H9 (cell line): ENCODE data around the gene HTT-AS. TPM values are rescaled to one million over a fixed set of nuclear protein-coding genes. Genes with fewer than 3 reads are reported as not detected.

Experiments
- DNase-seq: peaks from one replicate; pipeline ENCODE4 v3.0.0-alpha.2; 2017
- H2AFZ ChIP-seq: one replicate; pipeline ENCODE4 v1.6.1; 2013; ENCODE audit warnings: mild to moderate bottlenecking, low read length, control low read depth, moderate library complexity
- H2AK5ac ChIP-seq: 2 replicates; pipeline ENCODE4 v1.6.1; 2013; ENCODE audit warnings: low read length, control low read depth, mixed read lengths; ENCODE audit not compliant: insufficient read length
- H2BK120ac ChIP-seq: one replicate; pipeline ENCODE4 v1.6.1; 2013; ENCODE audit warnings: low read depth, mild to moderate bottlenecking, low read length, control low read depth, inconsistent platforms; ENCODE audit not compliant: poor library complexity, severe bottlenecking
- H2BK12ac ChIP-seq: 2 replicates; pipeline ENCODE4 v1.6.1; 2013; ENCODE audit warnings: low read length, control low read depth, mixed read lengths, low read depth; ENCODE audit not compliant: insufficient read length
- H2BK15ac ChIP-seq: 2 replicates; pipeline ENCODE4 v1.6.1; 2013; ENCODE audit warnings: low read depth, low read length, control low read depth
- H2BK20ac ChIP-seq: one replicate; pipeline ENCODE4 v1.6.1; 2013; ENCODE audit warnings: low read depth, mild to moderate bottlenecking, low read length, control low read depth, inconsistent platforms; ENCODE audit not compliant: poor library complexity, severe bottlenecking
- H2BK5ac ChIP-seq: 2 replicates; pipeline ENCODE4 v1.6.1; 2013; ENCODE audit warnings: low read length, control low read depth, mixed read lengths; ENCODE audit not compliant: insufficient read length
- H3K14ac ChIP-seq: 2 replicates; pipeline ENCODE4 v1.6.1; 2013; ENCODE audit warnings: low read length, control low read depth; ENCODE audit not compliant: insufficient read depth
- H3K18ac ChIP-seq: 2 replicates; pipeline ENCODE4 v1.6.1; 2013; ENCODE audit warnings: low read depth, mild to moderate bottlenecking, mixed read lengths, low read length, control low read depth; ENCODE audit not compliant: insufficient read length
- H3K23ac ChIP-seq: 2 replicates; pipeline ENCODE4 v1.6.1; 2013; ENCODE audit warnings: low read length, control low read depth, mixed read lengths, low read depth; ENCODE audit not compliant: insufficient read length
- H3K23me2 ChIP-seq: 2 replicates; pipeline ENCODE4 v1.6.1; 2013; ENCODE audit warnings: low read depth, mild to moderate bottlenecking, mixed read lengths, low read length, control low read depth; ENCODE audit not compliant: insufficient read length, poor library complexity, severe bottlenecking
- H3K27ac ChIP-seq: 2 replicates; pipeline ENCODE4 v1.5.1; 2013; ENCODE audit warnings: low read length, control low read depth, mixed read lengths, low read depth; ENCODE audit not compliant: insufficient read length
- H3K27me3 ChIP-seq: 2 replicates; pipeline ENCODE4 v1.6.1; 2013; ENCODE audit warnings: low read length, control low read depth, inconsistent platforms; ENCODE audit not compliant: insufficient read depth
- H3K4ac ChIP-seq: 2 replicates; pipeline ENCODE4 v1.6.1; 2013; ENCODE audit warnings: low read depth, mild to moderate bottlenecking, control low read depth, inconsistent platforms, low read length, moderate library complexity
- H3K4me1 ChIP-seq: 2 replicates; pipeline ENCODE4 v1.6.1; 2013; ENCODE audit warnings: low read length, control low read depth, inconsistent platforms; ENCODE audit not compliant: insufficient read depth
- H3K4me2 ChIP-seq: 2 replicates; pipeline ENCODE4 v1.6.1; 2013; ENCODE audit warnings: low read length, control low read depth, mixed read lengths; ENCODE audit not compliant: insufficient read length, insufficient read depth
- H3K56ac ChIP-seq: 2 replicates; pipeline ENCODE4 v1.6.1; 2013; ENCODE audit warnings: low read depth, mild to moderate bottlenecking, mixed read lengths, low read length, control low read depth; ENCODE audit not compliant: insufficient read length
- H3K79me1 ChIP-seq: 2 replicates; pipeline ENCODE4 v1.6.1; 2013; ENCODE audit warnings: low read depth, mild to moderate bottlenecking, moderate library complexity, low read length, control low read depth, inconsistent platforms; ENCODE audit not compliant: insufficient read depth, poor library complexity, severe bottlenecking
- H3K79me2 ChIP-seq: 2 replicates; pipeline ENCODE4 v1.6.1; 2013; ENCODE audit warnings: low read length, control low read depth, inconsistent platforms; ENCODE audit not compliant: insufficient read depth
- H3K9ac ChIP-seq: 2 replicates; pipeline ENCODE4 v1.6.1; 2013; ENCODE audit warnings: low read length, control low read depth, mixed read lengths; ENCODE audit not compliant: insufficient read length; ENCODE audit errors: extremely low read depth
- H3K9me3 ChIP-seq: one replicate; pipeline ENCODE4 v1.6.1; 2013; ENCODE audit warnings: low read depth, low read length, inconsistent platforms; ENCODE audit not compliant: control insufficient read depth
- H3T11ph ChIP-seq: one replicate; pipeline ENCODE4 v1.6.1; 2013; ENCODE audit warnings: mild to moderate bottlenecking, low read length, control low read depth, inconsistent platforms
- H4K20me1 ChIP-seq: one replicate; pipeline ENCODE4 v1.6.1; 2013; ENCODE audit not compliant: control insufficient read depth, insufficient read length, insufficient read depth
- H4K5ac ChIP-seq: 2 replicates; pipeline ENCODE4 v1.6.1; 2013; ENCODE audit warnings: low read depth, mild to moderate bottlenecking, mixed read lengths, low read length, control low read depth; ENCODE audit not compliant: insufficient read length
- H4K8ac ChIP-seq: replicated peaks from 2 replicates; pipeline ENCODE4 v1.6.1; 2013; ENCODE audit warnings: low read length, control low read depth, mixed read lengths, low read depth; ENCODE audit not compliant: insufficient read length
- H4K91ac ChIP-seq: 2 replicates; pipeline ENCODE4 v1.6.1; 2013; ENCODE audit warnings: low read depth, mild to moderate bottlenecking, moderate library complexity, mixed read lengths, low read length, control low read depth; ENCODE audit not compliant: insufficient read length
- H3K27ac Mint-ChIP-seq, 3 experiments: 2 replicates in 2 of 3; 3 replicates in 1 of 3; pipeline ENCODE4 v1.8.0; 2020 to 2021; ENCODE audit warnings: mixed read lengths in 3 of 3, mild to moderate bottlenecking in 1 of 3, moderate library complexity in 1 of 3
- H3K27me3 Mint-ChIP-seq: 2 replicates; pipeline ENCODE4 v1.8.0; 2021; ENCODE audit warnings: low read depth, mild to moderate bottlenecking, moderate library complexity, mixed read lengths
- H3K36me3 Mint-ChIP-seq, 3 experiments: 2 replicates in 2 of 3; 3 replicates in 1 of 3; pipeline ENCODE4 v1.8.0; 2020 to 2021; ENCODE audit warnings: low read depth in 3 of 3, mixed read lengths in 3 of 3; ENCODE audit not compliant: insufficient read depth in 1 of 3
- H3K4me1 Mint-ChIP-seq, 2 experiments: 2 replicates each; pipeline ENCODE4 v1.8.0; 2020; ENCODE audit warnings: mixed read lengths in 2 of 2
- H3K4me3 Mint-ChIP-seq, 2 experiments: 2 replicates in 1 of 2; 3 replicates in 1 of 2; pipeline ENCODE4 v1.8.0; 2020 to 2021; ENCODE audit warnings: mild to moderate bottlenecking in 2 of 2, mixed read lengths in 2 of 2, moderate library complexity in 1 of 2
- H3K9me3 Mint-ChIP-seq, 2 experiments: 2 replicates in 1 of 2; 3 replicates in 1 of 2; pipeline ENCODE4 v1.8.0; 2020; ENCODE audit warnings: mild to moderate bottlenecking in 2 of 2, mixed read lengths in 2 of 2, moderate library complexity in 1 of 2
- CTCF ChIP-seq: fragments of 200-600 bp; sonication (generic); conservative IDR thresholded peaks from 3 replicates; pipeline ENCODE4 v1.8.0; 2021; ENCODE audit warnings: antibody characterized with exemption, mild to moderate bottlenecking
- WGBS: extraction: QIAGEN DNeasy Blood & Tissue Kit; methylation state at CpG from one replicate; pipeline ENCODE4 v1.1.7; 2013; ENCODE audit warnings: missing lambda C conversion rate, low lambda C conversion rate, mixed read lengths; ENCODE audit not compliant: insufficient read length; ENCODE audit errors: extremely low coverage; 5-methylcytosine and 5-hydroxymethylcytosine counted together
- total RNA-seq: library from RNA; stranded (reverse); gene quantifications from 2 replicates; pipeline ENCODE4 v1.2.1, GENCODE V29; 2021

Gene HTT-AS
- total RNA-seq, 1 experiment from 2014 or later = not detected

DNA sequence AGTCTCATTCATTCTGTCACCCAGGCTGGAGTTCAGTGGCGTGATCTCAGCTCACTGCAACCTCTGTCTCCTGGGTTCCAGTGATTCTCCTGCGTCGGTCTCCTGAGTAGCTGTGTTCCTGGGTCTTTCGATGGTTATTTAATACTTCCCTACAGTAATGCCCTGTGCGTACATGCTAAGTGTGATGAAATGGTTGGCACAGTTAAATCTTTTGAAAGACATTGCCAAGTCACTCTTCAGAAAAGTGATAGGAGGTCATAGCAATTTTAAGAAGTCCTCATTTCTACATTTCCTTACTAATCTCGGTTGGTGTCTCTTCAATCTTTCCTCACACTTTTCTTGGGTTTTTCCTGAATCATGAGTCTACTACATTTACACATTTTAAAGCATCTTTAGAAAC, 14.4 kb downstream of the HTT-AS start:
- Histone ChIP-seq H2AK5ac (no peak overlapping the region), H2BK120ac (no peak overlapping the region), H4K8ac (no peak overlapping the region), H3K4me1 (no peaks in the 10 kb centered on the region), H3K27ac (no peak overlapping the region), H3K56ac (no peak overlapping the region), H3K79me1 (no peaks in the 10 kb centered on the region), H4K91ac (no peak overlapping the region), H2BK5ac (no peak overlapping the region), H2BK15ac (no peak overlapping the region), H4K5ac (no peak overlapping the region), H3K79me2 (no peaks in the 10 kb centered on the region), H3K14ac (no peak overlapping the region), H3K9ac (no peak overlapping the region), H2AFZ (no peak overlapping the region), H3K23ac (no peak overlapping the region), H3K4me2 (no peak overlapping the region), H2BK12ac (no peak overlapping the region), H3K9me3 (peaks cover 7% of the 10 kb centered on the region), H4K20me1 (no peaks in the 10 kb centered on the region), H3K18ac (no peak overlapping the region), H3K27me3 (no peaks in the 10 kb centered on the region; the same call in 1 of the 2 replicates), H3T11ph (no peak overlapping the region), H3K23me2 (no peaks in the 10 kb centered on the region), H2BK20ac (no peak overlapping the region), H3K4ac (no peak overlapping the region)
- no peak overlapping the region for H3K27ac Mint-ChIP-seq
- no peak for TF ChIP-seq CTCF
- peaks cover 0 to 15% (median 0%) of the 10 kb centered on the region in 3 experiments; a peak in 5 of 7 replicates for H3K36me3 Mint-ChIP-seq
- no CpG with 5 or more reads among the region's 6 CpGs for WGBS
- peaks cover 2 to 4% of the 10 kb centered on the region in 2 experiments; a peak in 2 of 4 replicates for H3K4me1 Mint-ChIP-seq
- H3K4me3 Mint-ChIP-seq = no peak overlapping the region
- no peak for DNase-seq
- peaks cover 11% of the 10 kb centered on the region for H3K27me3 Mint-ChIP-seq
- H3K9me3 Mint-ChIP-seq = peaks cover 24 to 31% of the 10 kb centered on the region in 2 experiments
